ENCODE measurements around the gene ZNF443.
"Not testable (repeated sequence)": the region's sequence is repeated elsewhere in the genome, so short reads cannot be mapped to it uniquely, and the experiment has no call there.

ZNF443 gene

DNA sequence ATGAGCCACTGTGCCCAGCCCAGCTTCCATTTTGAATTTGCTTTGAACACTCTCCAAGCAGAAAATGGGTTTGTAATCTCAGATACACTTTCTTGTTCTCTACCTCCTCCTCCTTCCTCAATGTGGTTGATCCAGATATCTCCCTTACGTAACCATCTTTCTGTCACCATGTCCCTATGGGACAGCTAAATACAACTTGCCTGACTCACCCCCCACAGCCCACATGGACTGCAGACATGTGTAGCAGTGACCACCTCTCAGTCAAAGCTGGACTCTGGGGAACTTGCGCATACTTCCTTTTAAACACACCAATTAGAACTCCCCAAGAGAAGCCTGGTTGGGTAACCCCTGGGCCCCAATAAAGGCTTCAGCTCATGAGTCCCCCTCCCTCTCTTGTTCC, 28.9 kb downstream of the ZNF443 start:
- DNase-seq = no peak

GRCh38 chr19:12400633-12401502, 40.0 kb downstream of the ZNF443 start, which contains the start of gene ZNF799:
ZNF799 (minus strand) TSS chr19:12401271; CDS start chr19:12401070, 201 bp downstream.
- peak; percentile 72 for DNase-seq

GRCh38 chr19:12399901-12400632, 40.8 kb downstream of the ZNF443 start:
- not testable (repeated sequence) for DNase-seq

GRCh38 chr19:12391148-12391547, 49.7 kb downstream of the ZNF443 start:
- not testable (repeated sequence) for DNase-seq

GRCh38 chr19:12386365-12386764, 54.5 kb downstream of the ZNF443 start:
- not testable (repeated sequence) for DNase-seq

DNA sequence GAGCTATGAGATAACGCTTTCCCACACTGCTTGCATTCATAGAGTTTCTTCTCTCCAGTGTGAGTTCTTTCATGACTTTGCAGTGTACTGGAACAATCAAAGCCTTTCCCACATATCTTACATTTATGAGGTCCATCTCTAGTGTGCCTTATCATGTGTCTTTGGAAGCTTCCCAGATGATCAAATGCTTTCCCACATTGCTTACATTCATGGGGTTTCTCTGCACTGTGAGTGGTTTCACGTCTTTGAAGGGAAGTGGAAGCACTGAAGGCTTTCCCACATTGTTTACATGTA, 60.4 kb downstream of the ZNF443 start:
- no peak for DNase-seq

DNA sequence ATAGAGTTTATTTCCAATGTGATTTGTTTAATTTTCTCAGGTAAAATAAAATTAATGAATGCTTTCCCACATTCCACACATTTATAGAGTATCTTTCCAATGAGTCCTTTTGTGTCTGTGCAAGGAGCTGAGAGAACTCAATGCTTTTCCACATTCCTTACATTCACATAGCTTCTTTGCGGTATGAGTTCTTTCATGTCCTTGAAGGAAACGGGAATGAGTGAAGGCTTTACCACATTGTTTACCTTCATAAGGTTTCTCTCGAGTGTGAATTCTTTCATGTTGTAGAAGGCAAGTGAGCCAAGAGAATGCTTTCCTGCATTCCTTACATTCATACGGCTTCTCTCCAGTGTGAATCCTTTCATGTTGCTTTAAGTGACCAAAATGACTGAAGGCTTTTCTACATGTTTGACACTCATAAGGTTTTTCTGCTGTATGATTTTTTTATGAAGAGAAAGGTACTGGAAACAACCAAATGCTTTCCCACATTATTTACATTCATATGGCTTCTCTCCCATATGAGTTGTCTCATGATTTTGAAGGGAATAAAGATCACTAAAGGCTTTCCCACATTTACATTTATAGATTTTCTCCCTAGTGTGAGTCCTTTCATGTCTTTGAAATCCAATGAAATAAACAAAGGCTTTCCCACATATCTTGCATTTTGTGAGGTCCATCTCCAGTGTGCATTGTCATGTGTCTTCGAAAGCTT, 60.9 kb downstream of the ZNF443 start:
- DNase-seq = no peak
